Measurements from ENCODE around the gene KLRC2. TPM values are rescaled to one million over a fixed set of nuclear protein-coding genes. Genes with fewer than 3 reads are reported as not detected.
"Not testable (repeated sequence)": the region's sequence is repeated elsewhere in the genome, so short reads cannot be mapped to it uniquely, and the experiment has no call there.

KLRC2 gene
- total and polyA plus RNA-seq, 2 donors = 0.20 to 0.37 TPM

- not testable (repeated sequence) for H3K4me3 ChIP-seq (ENCODE audit: low read depth, low read length); H3K36me3 ChIP-seq (ENCODE audit: insufficient read depth); H3K4me1 ChIP-seq (ENCODE audit: insufficient read depth); H3K27ac ChIP-seq (ENCODE audit: low read depth); DNase-seq (ENCODE audit: extremely low spot score)
- 88% methylated on average over 4 of the region's 4 CpGs for WGBS
Observed at GRCh38 chr12:10430623-10431022, 5.2 kb downstream of the KLRC2 start.

GRCh38 chr12:10425938-10426337 is 9.9 kb downstream of the KLRC2 start:
- H3K36me3 ChIP-seq (ENCODE audit: insufficient read depth); DNase-seq (ENCODE audit: extremely low spot score); H3K4me3 ChIP-seq (ENCODE audit: low read depth, low read length); H3K4me1 ChIP-seq (ENCODE audit: insufficient read depth); H3K27ac ChIP-seq (ENCODE audit: low read depth): not testable (repeated sequence)
- 87% methylated on average over 8 of the region's 8 CpGs for WGBS

- not testable (repeated sequence) for H3K36me3 ChIP-seq (ENCODE audit: insufficient read depth); H3K4me3 ChIP-seq (ENCODE audit: low read depth, low read length); H3K4me1 ChIP-seq (ENCODE audit: insufficient read depth); DNase-seq (ENCODE audit: extremely low spot score); H3K27ac ChIP-seq (ENCODE audit: low read depth)
- WGBS = 58% methylated on average over 1 of the region's 1 CpG
Observed at GRCh38 chr12:10424260-10424899, 11.4 kb downstream of the KLRC2 start.

- WGBS = 41% methylated on average over 2 of the region's 3 CpGs
- H3K4me1 ChIP-seq (ENCODE audit: insufficient read depth); H3K27ac ChIP-seq (ENCODE audit: low read depth); H3K36me3 ChIP-seq (ENCODE audit: insufficient read depth); H3K4me3 ChIP-seq (ENCODE audit: low read depth, low read length); DNase-seq (ENCODE audit: extremely low spot score): not testable (repeated sequence)
Observed at GRCh38 chr12:10422159-10422558, 13.7 kb downstream of the KLRC2 start.

GRCh38 chr12:10420334-10420733 is 15.5 kb downstream of the KLRC2 start, which contains the start of gene KLRC3:
KLRC3 (minus strand) TSS chr12:10420595; CDS start chr12:10420550, 45 bp downstream.
- WGBS = 15% methylated on average over 1 of the region's 1 CpG
- DNase-seq (ENCODE audit: extremely low spot score) = not testable (repeated sequence)

GRCh38 chr12:10409392-10409791 is 26.4 kb downstream of the KLRC2 start, which contains the start of gene KLRC4:
KLRC4 (minus strand) TSS chr12:10409757; CDS start chr12:10409575, 182 bp downstream.
- H3K27ac ChIP-seq (ENCODE audit: low read depth) = no peak within 1 kb of the TSS
- no peaks in the 10 kb centered on the region for H3K36me3 ChIP-seq (ENCODE audit: insufficient read depth)
- DNase-seq (ENCODE audit: extremely low spot score) = no peak
- 9% methylated on average over 1 of the region's 1 CpG for WGBS
- H3K4me1 ChIP-seq (ENCODE audit: insufficient read depth) = no peaks in the 10 kb centered on the region
- no peak within 1 kb of the TSS for H3K4me3 ChIP-seq (ENCODE audit: low read depth, low read length)

More at GRCh38 chr12:10420334-10420733, 15.5 kb downstream of the KLRC2 start, which contains the start of gene KLRC3:
- H3K36me3 ChIP-seq (ENCODE audit: insufficient read depth); H3K4me3 ChIP-seq (ENCODE audit: low read depth, low read length); H3K27ac ChIP-seq (ENCODE audit: low read depth); H3K4me1 ChIP-seq (ENCODE audit: insufficient read depth): not testable (repeated sequence)

GRCh38 chr12:10408842-10409241 is 27.0 kb downstream of the KLRC2 start:
- DNase-seq (ENCODE audit: extremely low spot score) = no peak
- H3K4me1 ChIP-seq (ENCODE audit: insufficient read depth) = no peaks in the 10 kb centered on the region
- WGBS = 28% methylated on average over 3 of the region's 3 CpGs
- H3K4me3 ChIP-seq (ENCODE audit: low read depth, low read length) = no peak overlapping the region
- H3K27ac ChIP-seq (ENCODE audit: low read depth) = no peak overlapping the region
- H3K36me3 ChIP-seq (ENCODE audit: insufficient read depth) = no peaks in the 10 kb centered on the region

- no peak overlapping the region for H3K27ac ChIP-seq (ENCODE audit: low read depth)
- WGBS = 67% methylated on average over 4 of the region's 4 CpGs
- no peak for DNase-seq (ENCODE audit: extremely low spot score)
- H3K36me3 ChIP-seq (ENCODE audit: insufficient read depth) = no peaks in the 10 kb centered on the region
- no peaks in the 10 kb centered on the region for H3K4me1 ChIP-seq (ENCODE audit: insufficient read depth)
- no peak overlapping the region for H3K4me3 ChIP-seq (ENCODE audit: low read depth, low read length)
Observed at GRCh38 chr12:10406725-10407124, 29.1 kb downstream of the KLRC2 start.

- no peaks in the 10 kb centered on the region for H3K4me1 ChIP-seq (ENCODE audit: insufficient read depth)
- WGBS = 95% methylated on average over 5 of the region's 5 CpGs
- H3K27ac ChIP-seq (ENCODE audit: low read depth) = no peak overlapping the region
- no peak for DNase-seq (ENCODE audit: extremely low spot score)
- H3K36me3 ChIP-seq (ENCODE audit: insufficient read depth) = no peaks in the 10 kb centered on the region
- H3K4me3 ChIP-seq (ENCODE audit: low read depth, low read length) = no peak overlapping the region
Observed at GRCh38 chr12:10405294-10405693, 30.5 kb downstream of the KLRC2 start.

- no peak for DNase-seq (ENCODE audit: extremely low spot score)
- H3K4me3 ChIP-seq (ENCODE audit: low read depth, low read length) = no peak overlapping the region
Observed at GRCh38 chr12:10404798-10405197, 31.0 kb downstream of the KLRC2 start.

GRCh38 chr12:10400829-10401228 is 35.0 kb downstream of the KLRC2 start:
- Histone ChIP-seq H3K36me3 (ENCODE audit: insufficient read depth) (no peaks in the 10 kb centered on the region), H3K27ac (ENCODE audit: low read depth) (no peak overlapping the region), H3K4me3 (ENCODE audit: low read depth, low read length) (no peak overlapping the region), H3K4me1 (ENCODE audit: insufficient read depth) (no peaks in the 10 kb centered on the region)
- no peak for DNase-seq (ENCODE audit: extremely low spot score)

More at GRCh38 chr12:10404798-10405197, 31.0 kb downstream of the KLRC2 start:
- Histone ChIP-seq H3K36me3 (ENCODE audit: insufficient read depth) (no peaks in the 10 kb centered on the region), H3K4me1 (ENCODE audit: insufficient read depth) (no peaks in the 10 kb centered on the region), H3K27ac (ENCODE audit: low read depth) (no peak overlapping the region)

- H3K27ac ChIP-seq (ENCODE audit: low read depth) = no peak overlapping the region
- WGBS = 74% methylated on average over 2 of the region's 2 CpGs
- no peak overlapping the region for H3K4me3 ChIP-seq (ENCODE audit: low read depth, low read length)
- no peaks in the 10 kb centered on the region for H3K36me3 ChIP-seq (ENCODE audit: insufficient read depth)
- DNase-seq (ENCODE audit: extremely low spot score) = no peak
- H3K4me1 ChIP-seq (ENCODE audit: insufficient read depth) = no peaks in the 10 kb centered on the region
Observed at GRCh38 chr12:10398168-10398567, 37.6 kb downstream of the KLRC2 start.

- WGBS = 51% methylated on average over 2 of the region's 2 CpGs
- H3K4me1 ChIP-seq (ENCODE audit: insufficient read depth) = no peaks in the 10 kb centered on the region
Observed at GRCh38 chr12:10397296-10397695, 38.5 kb downstream of the KLRC2 start.

GRCh38 chr12:10396176-10396575 is 39.6 kb downstream of the KLRC2 start:
- 83% methylated on average over 15 of the region's 15 CpGs for WGBS
- not testable (repeated sequence) for H3K27ac ChIP-seq (ENCODE audit: low read depth); H3K4me1 ChIP-seq (ENCODE audit: insufficient read depth); H3K4me3 ChIP-seq (ENCODE audit: low read depth, low read length); H3K36me3 ChIP-seq (ENCODE audit: insufficient read depth); DNase-seq (ENCODE audit: extremely low spot score)

More at GRCh38 chr12:10397296-10397695, 38.5 kb downstream of the KLRC2 start:
- H3K4me3 ChIP-seq (ENCODE audit: low read depth, low read length) = no peak overlapping the region
- no peak overlapping the region for H3K27ac ChIP-seq (ENCODE audit: low read depth)
- H3K36me3 ChIP-seq (ENCODE audit: insufficient read depth) = no peaks in the 10 kb centered on the region
- no peak for DNase-seq (ENCODE audit: extremely low spot score)

Data from urinary bladder (tissue), 4 donors.